IPS-18c (cell line): Measurements from ENCODE around the gene ANKS1B.

Experiments used
- H3K4me3 ChIP-seq: 2 replicates; pipeline ENCODE4 v1.7.0; 2013; ENCODE audit warnings: low read depth, mild to moderate bottlenecking, low read length, moderate library complexity; ENCODE audit not compliant: insufficient read depth
- H3K9me3 ChIP-seq: one replicate; pipeline ENCODE4 v1.6.1; 2013; ENCODE audit warnings: mild to moderate bottlenecking, low read length, moderate library complexity; ENCODE audit not compliant: control insufficient read depth, insufficient read depth

ANKS1B gene

DNA sequence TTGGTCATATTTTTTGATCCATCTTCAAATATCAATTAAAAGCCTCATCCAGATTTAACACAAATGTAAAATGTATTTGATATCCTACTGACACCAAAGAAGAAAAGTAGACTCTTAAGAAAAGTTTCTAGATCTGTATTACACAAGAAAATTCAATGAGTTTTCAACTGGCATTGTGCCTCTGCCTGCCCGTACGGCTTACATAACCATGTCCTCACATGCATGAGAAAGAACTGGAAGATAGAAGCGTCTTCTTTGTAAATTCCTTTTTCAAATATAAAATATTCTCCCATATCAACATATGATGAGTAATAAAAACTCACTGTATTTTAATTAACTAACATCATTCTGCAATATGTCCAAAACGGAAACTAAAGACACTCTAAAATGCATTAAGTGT, 7.2 kb downstream of the ANKS1B start:
- Histone ChIP-seq H3K9me3 (no peaks in the 10 kb centered on the region), H3K4me3 (no peak overlapping the region)

DNA sequence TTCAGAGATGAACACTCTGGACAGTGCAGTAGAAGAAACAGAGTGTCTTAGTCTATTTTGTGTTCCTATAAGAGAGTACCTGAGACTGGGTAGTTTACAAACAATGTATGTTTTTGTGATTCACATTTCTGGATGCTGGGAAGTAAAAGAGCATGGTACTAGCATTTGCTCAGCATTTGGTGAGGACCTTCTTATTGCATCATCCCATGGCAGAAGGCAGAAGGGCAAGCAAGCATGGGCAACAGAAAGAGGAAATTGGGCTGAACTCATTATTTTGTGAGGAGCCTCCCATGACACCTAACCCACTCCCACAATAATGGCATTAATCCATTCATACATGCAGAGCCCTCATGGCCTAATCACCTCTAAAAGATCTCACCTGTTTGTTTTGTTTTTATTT, 8.0 kb downstream of the ANKS1B start:
- no peak overlapping the region for H3K4me3 ChIP-seq
- no peaks in the 10 kb centered on the region for H3K9me3 ChIP-seq

DNA sequence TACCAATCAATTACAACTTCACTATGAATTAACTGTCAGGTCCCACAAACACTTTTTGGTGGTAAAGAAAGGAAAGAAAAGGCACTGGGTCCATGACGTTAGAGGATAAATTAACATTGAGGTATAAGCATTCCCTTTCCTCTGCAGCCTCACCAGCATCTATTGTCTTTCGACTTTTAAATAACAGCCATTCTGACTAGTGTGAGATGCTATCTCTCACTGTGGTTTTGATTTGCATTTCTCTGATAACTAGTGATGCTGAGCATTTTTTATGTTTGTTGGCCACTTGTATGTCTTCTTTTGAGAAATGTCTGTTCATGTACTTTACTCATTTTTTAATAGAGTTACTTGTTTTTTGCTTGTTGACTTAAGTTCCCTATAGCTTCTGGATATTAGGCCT, 9.4 kb downstream of the ANKS1B start:
- H3K4me3 ChIP-seq = no peak overlapping the region
- H3K9me3 ChIP-seq = no peaks in the 10 kb centered on the region

DNA sequence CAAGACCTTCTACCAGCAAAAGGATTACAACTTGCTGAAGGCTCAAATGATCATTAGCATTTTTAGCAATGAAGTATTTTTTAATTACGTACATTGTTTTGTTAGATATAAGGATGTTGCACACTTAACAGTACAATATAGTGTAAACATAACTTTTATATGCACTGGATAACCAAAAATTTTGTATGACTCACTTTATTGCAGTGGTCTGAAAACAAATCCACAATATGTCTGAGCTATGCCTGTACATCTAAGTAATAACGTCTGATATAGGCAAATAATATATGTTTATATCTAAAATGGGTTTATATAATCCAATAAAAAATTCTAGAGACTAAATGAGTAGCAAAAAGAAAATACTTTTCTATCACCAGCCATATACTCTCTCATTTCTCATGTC, 10.6 kb downstream of the ANKS1B start:
- Histone ChIP-seq H3K9me3 (no peaks in the 10 kb centered on the region), H3K4me3 (no peak overlapping the region)

DNA sequence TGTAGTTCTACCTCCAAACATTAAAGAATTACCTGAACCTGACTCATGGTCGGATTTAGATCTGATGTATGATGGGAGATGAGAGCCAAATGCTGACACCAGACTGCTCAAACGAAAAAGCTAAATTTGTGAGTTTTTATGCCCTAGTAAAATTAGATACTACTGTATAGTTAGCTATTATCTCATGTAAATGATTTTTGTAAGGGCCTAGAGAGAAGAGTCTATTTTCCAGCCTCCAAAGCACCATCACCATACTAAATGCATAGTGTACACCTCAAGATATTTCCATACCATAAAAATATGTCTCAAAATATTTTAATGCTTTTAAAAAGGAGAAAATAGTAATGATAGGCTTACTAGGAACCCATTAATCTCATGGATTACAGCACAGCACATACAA, 18.3 kb downstream of the ANKS1B start:
- Histone ChIP-seq H3K9me3 (peaks cover 2% of the 10 kb centered on the region), H3K4me3 (no peak overlapping the region)

DNA sequence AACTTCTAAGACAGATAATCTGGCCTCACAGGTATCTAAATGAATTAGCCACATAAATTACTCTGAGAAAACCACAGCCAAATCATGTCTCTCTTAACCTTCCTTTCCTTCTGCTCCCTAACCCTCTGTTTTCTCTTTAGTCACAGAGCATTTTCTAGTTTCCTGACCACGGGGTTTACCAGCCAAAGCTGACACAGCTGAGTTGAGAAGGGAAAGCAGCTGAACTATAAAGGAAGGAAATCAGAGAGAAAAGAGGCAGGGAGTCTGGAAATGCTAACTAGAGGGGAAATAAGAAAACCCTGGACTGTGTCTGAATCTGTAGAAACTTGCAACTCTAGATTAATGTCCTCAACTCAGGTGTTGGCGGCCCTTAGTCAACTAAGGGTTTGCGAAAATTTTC, 24.4 kb downstream of the ANKS1B start:
- Histone ChIP-seq H3K4me3 (no peak overlapping the region), H3K9me3 (no peaks in the 10 kb centered on the region)

DNA sequence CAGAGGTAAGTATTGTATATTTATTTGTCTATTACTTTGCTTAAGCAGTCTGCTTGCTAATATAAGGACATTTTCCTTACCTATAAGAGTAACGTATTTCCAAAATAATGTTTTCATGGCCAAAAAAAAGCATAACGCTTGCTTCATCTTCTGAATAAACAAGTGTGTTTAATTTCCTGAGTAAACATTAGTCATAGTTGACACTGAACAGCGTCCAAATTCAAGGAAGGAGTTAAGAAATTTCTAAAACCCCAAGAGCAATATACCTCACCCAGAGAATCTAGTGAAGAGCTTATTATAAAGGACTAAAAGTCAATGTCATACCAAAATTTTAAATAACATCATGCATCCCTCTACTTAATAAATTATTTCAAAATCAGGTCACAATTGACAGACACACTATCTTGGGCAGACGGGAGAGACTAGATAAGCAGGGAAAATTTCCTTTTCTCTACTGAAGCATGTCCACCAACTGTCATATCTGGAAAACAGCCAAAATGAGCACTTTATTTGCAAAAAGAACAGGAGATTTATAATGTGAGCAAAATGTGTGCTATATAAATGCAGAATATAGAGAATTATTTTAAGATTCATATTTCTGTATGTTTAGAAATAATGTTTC, 25.1 kb downstream of the ANKS1B start:
- H3K9me3 ChIP-seq = no peaks in the 10 kb centered on the region

DNA sequence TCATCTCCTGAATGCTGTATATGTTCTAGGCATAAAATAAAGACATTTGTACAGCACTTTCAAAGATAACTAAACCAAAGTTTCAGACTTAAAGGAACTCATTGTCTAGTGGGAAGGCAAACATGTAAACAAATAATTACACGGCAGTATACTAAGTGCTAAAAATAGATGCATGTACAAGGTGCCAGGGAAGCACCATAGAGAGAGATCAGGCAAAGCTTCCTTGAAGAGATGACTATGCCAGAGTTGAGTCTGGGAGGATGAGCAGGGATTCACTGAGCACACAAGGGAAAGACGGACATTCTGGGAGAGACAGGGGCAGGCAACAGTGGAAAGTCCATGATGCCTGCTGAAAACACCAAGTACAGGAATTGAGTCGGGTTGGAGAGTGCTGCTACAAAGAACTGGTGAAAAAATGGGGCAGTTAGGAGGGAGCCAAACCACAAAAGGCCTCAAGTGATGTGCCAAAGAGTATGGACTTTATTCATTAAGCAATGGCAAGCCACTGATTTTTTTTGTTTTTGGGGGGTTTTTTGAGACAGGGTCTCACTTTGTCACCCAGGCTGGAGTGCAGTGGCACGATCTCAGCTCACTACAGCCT, 26.8 kb downstream of the ANKS1B start:
- H3K4me3 ChIP-seq = no peak overlapping the region
- no peaks in the 10 kb centered on the region for H3K9me3 ChIP-seq

More for the DNA sequence above, 25.1 kb downstream of the ANKS1B start:
- H3K4me3 ChIP-seq = no peak overlapping the region

DNA sequence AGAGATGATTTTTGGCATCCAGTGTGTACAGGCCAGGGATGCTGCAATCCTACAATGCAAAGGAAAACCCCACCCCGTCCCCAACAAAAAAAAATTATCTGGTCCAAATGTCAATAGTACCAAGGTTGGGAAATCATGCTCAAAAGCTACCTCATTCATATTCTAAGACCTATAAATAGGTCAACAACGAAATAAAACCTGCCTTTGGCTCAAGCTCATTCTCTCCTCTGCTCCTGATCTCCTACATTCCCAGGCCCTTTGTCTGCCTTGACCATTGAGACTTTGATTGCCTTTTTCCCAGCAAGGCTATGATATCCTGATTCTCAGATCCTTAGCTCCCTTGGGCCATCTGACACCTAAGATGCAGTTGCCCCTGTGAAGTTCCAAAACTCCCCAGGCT, 30.0 kb downstream of the ANKS1B start:
- H3K9me3 ChIP-seq = no peaks in the 10 kb centered on the region
- H3K4me3 ChIP-seq = no peak overlapping the region

DNA sequence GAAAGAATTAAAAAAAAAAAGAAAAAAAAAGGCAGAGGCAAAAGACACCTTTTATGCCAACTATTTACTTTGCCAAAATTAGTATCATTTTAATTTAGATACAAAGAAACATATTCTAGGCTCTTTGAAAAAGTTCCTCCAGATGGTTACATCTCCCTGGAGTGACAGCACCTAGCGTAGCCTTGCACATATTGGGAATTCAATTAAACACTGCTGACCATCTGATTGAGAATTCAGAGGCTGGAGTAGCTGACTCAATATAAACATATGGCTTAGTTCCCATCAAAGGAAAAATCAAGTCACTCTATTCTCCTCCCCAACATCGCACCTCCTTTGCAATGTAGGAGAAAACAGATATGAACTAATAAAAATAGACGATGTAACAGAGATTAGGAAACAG, 36.4 kb downstream of the ANKS1B start:
- no peaks in the 10 kb centered on the region for H3K9me3 ChIP-seq
- H3K4me3 ChIP-seq = no peak overlapping the region

DNA sequence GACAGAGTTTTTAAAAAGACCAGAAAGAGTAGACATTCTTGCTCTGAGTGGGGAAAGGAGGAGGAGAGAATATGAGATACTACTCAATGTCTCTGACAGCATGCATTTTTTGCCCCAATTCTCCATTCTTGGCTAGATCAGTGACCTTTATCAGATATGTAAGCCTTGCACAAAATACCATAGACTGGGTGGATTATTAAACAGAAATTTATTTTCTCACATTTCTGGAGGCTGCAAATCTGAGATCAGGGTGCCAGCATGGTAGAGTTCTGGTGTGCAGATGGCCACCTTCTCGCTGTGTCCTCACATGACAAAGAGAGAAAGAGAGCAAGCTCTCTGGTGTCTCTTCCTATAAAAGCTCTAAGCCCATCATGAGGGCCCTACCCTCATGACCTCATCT, 38.6 kb downstream of the ANKS1B start:
- Histone ChIP-seq H3K4me3 (no peak overlapping the region), H3K9me3 (no peaks in the 10 kb centered on the region)

DNA sequence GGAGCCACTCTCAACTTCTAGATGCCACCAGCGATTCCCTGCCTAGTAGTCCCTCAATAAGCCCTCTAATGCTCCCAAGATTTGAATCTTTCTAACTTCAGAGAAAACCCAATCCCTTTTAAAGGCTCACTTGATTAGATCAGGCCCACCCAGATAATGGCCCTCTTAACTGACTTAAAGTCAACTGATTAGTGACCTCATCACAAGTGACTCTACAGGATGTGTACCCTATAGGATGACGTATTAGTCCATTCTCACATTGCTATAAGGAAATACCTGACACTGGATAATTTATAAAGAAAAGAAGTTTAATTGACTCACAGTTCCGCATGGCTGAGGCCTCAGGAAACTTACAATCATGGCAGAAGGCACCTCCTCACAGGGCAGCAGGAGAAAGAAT, 49.1 kb downstream of the ANKS1B start:
- no peaks in the 10 kb centered on the region for H3K9me3 ChIP-seq
- H3K4me3 ChIP-seq = no peak overlapping the region

DNA sequence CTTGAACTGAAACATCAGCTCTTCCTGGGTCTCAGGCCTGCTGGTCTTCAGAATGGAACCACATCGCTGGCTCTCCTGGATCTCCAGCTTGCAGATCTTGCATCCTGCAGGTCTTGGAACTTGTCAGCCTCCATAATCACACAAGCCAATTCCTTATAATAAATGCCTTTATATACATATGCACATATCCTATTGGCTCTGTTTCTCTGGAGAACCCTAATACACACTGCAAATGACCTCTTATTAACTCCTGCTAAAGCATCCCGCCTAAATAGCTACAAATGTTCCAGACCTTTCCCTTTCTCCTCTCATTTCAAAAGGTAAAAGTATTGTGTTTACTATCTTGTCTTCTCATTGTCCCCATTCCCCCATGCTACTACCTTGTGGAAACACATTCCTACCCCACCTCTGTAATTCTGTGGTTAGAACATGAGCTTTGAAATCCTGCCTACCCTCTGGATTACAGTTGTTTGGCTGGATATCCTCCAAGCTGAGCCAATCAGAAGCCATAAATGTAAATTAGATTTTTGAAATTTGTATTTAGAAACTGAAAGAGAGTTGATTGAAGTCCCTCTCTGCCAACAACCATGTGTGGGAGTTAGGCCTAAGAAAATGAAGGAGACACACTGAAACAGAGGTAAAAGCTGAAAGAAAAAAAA, 58.1 kb downstream of the ANKS1B start:
- H3K4me3 ChIP-seq = no peak overlapping the region
- no peaks in the 10 kb centered on the region for H3K9me3 ChIP-seq

DNA sequence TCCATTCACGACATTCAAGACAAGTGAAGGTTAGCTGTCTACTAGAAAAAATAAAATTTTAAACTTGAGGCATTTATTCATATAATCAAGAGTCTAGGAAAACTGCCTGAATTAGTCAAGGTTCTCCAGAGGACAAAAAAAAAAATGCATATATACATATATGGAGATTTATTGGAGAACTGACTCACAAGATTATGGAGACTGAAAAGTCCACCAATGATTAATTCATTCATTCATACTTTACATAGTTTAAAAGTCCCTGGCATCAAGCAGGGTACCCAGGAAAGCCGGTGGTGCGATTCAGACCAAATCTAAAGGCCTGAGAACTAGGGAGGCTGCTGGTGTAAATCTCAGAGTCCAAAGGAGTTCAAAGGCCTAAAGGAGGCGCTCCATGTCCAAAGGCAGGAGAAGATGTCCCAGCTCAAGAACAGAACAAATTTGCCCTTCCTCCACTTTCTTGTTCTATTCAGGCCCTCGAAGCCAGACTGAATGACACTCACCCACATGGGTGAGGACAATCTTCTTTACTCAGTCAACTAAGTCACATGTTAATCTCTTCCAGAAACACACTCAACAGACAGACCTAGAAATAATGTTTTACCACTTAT, 64.3 kb downstream of the ANKS1B start:
- H3K4me3 ChIP-seq = no peak overlapping the region
- no peaks in the 10 kb centered on the region for H3K9me3 ChIP-seq

DNA sequence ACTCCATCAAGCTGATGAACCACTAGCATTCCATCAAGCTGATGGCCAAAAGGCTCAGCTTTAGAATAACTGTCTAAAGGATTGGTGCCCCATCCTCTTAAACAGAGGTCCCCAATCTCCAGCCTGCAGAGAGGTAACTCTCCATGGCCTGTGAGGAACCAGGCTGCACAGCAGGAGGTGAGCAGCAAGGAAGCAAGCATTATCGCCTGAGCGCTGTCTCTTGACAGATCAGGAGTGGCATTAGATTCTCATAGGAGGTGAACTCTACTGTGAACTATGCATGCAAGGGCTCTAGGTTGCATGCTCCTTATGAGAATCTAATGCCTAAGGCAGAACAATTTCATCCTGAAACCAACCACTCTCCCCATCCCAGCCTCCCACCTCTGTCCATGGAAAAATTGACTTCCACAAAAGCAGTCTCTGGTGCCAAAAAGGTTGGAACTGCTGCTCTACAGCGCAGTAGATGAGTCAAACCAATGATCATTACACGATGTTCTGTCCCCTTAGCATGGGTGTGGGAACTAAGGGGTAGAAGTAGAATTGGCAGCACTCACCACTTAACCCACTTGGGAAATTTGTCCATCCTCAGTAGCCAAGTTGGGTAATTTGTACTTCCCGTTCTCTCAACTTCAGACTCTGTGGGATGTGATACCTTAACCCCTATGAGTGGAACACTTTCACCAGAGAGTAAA, 66.9 kb downstream of the ANKS1B start:
- Histone ChIP-seq H3K4me3 (no peak overlapping the region), H3K9me3 (no peaks in the 10 kb centered on the region)

DNA sequence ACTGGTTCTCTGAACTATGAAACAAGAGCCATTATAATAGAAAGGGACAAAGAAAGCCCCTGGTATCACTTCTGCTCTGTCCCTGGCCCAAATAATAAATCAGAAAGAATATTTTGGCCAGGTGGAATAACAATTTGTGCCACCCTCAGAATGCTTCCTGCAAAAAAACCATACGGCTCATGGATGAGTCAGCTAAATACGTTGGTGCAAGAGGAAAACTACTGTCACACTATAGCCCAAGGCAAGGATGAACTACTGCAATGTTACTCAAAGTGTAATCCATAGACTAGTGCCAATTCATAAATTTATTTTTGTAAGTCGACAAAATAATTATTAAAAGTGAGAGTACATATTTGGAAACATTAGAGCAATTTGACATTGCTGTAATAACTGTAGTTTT, 68.2 kb downstream of the ANKS1B start:
- Histone ChIP-seq H3K9me3 (no peaks in the 10 kb centered on the region), H3K4me3 (no peak overlapping the region)

DNA sequence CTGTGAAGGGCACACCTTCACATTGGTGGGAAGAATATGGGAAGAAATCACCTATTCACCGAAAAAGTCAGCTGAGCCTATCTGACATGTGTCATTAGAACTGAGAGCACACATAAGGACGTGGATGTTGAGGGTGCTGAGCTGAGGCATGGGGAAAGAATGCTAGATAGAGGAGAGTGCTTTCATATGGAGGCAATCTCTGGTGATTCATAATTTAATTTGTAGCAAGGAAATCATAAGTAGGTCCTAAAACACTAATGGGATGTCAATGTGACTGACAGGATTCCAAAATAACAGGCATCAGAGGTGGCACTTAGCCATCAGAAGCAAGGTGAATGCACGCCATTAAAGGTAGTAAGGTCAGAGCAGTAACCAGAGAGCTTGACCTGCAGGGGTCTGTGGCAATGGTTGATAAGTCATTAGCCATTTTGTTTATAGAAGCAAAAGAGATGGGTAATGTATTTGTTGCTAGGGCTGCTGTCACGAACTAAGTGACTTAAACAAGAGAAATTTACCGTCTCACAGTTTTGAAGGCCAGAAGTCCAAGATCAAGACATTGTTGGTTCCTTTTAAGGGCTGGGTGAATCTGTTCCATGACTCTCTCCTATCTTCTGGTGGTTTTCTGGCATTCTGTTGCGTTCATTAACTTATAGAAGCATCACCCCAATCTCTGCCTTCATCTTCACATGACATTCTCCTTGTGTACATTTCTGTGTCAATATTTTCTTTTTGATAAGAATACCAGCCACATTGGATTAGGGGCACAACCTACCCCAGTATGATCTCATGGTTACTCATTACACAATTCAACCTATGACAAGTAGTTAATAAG, 69.3 kb downstream of the ANKS1B start:
- H3K4me3 ChIP-seq = no peak overlapping the region
- H3K9me3 ChIP-seq = no peaks in the 10 kb centered on the region
